K562 (cell line): ENCODE measurements around the gene SENP1.
"Not testable (repeated sequence)": the region's sequence is repeated elsewhere in the genome, so short reads cannot be mapped to it uniquely, and the experiment has no call there.

Experiments used
- CTCF ChIP-seq, 3 experiments: IDR thresholded peaks in 2 of 3; conservative IDR thresholded peaks in 1 of 3; 2 replicates each; pipeline ENCODE4 v1.5.1; 2011 to 2012; ENCODE audit warnings: low read length in 3 of 3, mild to moderate bottlenecking in 3 of 3, control low read depth in 2 of 3, improper control_type of control experiment in 1 of 3, inconsistent platforms in 1 of 3, low read depth in 1 of 3, mixed read lengths in 1 of 3, moderate library complexity in 1 of 3; ENCODE audit not compliant: insufficient read depth in 2 of 3
- E2F6 ChIP-seq, 2 experiments: IDR thresholded peaks; 2 replicates each; pipeline ENCODE4 v1.6.1; 2011; ENCODE audit warnings: borderline replicate concordance in 1 of 2, control low read depth in 1 of 2, low read depth in 1 of 2, low read length in 1 of 2, mild to moderate bottlenecking in 1 of 2, mixed read lengths in 1 of 2, moderate library complexity in 1 of 2; ENCODE audit not compliant: insufficient read depth in 1 of 2, insufficient read length in 1 of 2, poor library complexity in 1 of 2, severe bottlenecking in 1 of 2; ENCODE audit errors: extremely low read depth in 1 of 2
- EHMT2 ChIP-seq: fragments of 450-650 bp; IDR thresholded peaks from 2 replicates; pipeline ENCODE4 v1.6.1; 2018; ENCODE audit warnings: antibody characterized with exemption
- GABPB1 ChIP-seq: sonication (generic); formaldehyde crosslinking; IDR thresholded peaks from 2 replicates; pipeline ENCODE4 v1.8.0; 2022; ENCODE audit warnings: mild to moderate bottlenecking, missing genetic modification reagents
- HDGF ChIP-seq: fragments of 450-650 bp; IDR thresholded peaks from 2 replicates; pipeline ENCODE4 v1.6.1; 2016
- MEF2A ChIP-seq: IDR thresholded peaks from 2 replicates; pipeline ENCODE4 v1.6.1; 2011; ENCODE audit warnings: low read depth, mild to moderate bottlenecking, low read length, moderate library complexity; ENCODE audit not compliant: control insufficient read depth
- MTA3 ChIP-seq: fragments of 450-650 bp; formaldehyde crosslinking; IDR thresholded peaks from 2 replicates; pipeline ENCODE4 v1.6.1; 2017; ENCODE audit warnings: mild to moderate bottlenecking, borderline replicate concordance
- NFATC3 ChIP-seq: fragments of 450-650 bp; IDR thresholded peaks from 2 replicates; pipeline ENCODE4 v1.6.1; 2017; ENCODE audit warnings: mild to moderate bottlenecking
- NR0B1 ChIP-seq: fragments of 450-650 bp; IDR thresholded peaks from one replicate; pipeline ENCODE4 v1.6.1; 2018; ENCODE audit warnings: mild to moderate bottlenecking, moderate library complexity; ENCODE audit not compliant: partially characterized antibody
- NR1H2 ChIP-seq: sonication (generic); formaldehyde crosslinking; IDR thresholded peaks from 2 replicates; pipeline ENCODE4 v1.4.0; 2020; ENCODE audit warnings: mild to moderate bottlenecking, missing genetic modification reagents
- PKNOX1 ChIP-seq: fragments of 450-650 bp; IDR thresholded peaks from 2 replicates; pipeline ENCODE4 v1.6.1; 2016
- SMARCA5 ChIP-seq: fragments of 450-650 bp; IDR thresholded peaks from 2 replicates; pipeline ENCODE4 v1.6.1; 2016
- ZNF324 ChIP-seq: fragments of 250-450 bp; sonication (Bioruptor Pico); IDR thresholded peaks from 2 replicates; pipeline ENCODE4 v1.4.0; 2020; ENCODE audit warnings: mild to moderate bottlenecking
- ZNF512 ChIP-seq: IDR thresholded peaks from 2 replicates; pipeline ENCODE4 v1.6.1; 2016; ENCODE audit warnings: missing genetic modification characterization, missing compliant biosample characterization

- TF ChIP-seq MEF2A; MTA3; E2F6 (IDR thresholded peaks at IDR 0.05; ENCODE audit: borderline replicate concordance in 1 of 2, extremely low read depth in 1 of 2, insufficient read depth in 1 of 2, insufficient read length in 1 of 2, low read depth in 1 of 2, low read length in 1 of 2, poor library complexity in 1 of 2, severe bottlenecking in 1 of 2); NR0B1; SMARCA5; PKNOX1; EHMT2; CTCF (IDR thresholded peaks at IDR 0.05 in 2 of 3, conservative IDR thresholded peaks at IDR 0.05 in 1 of 3; ENCODE audit: insufficient read depth in 2 of 3, low read depth in 1 of 3, low read length in 3 of 3); NFATC3; ZNF324 (CRISPR knock-in tag); HDGF; GABPB1 (CRISPR knock-in tag); NR1H2; ZNF512: not testable (repeated sequence)
Observed at GRCh38 chr12:48125542-48125941, 19.7 kb upstream of the SENP1 start.
